ENCODE measurements around the gene SPATS2L.

Gene SPATS2L

DNA sequence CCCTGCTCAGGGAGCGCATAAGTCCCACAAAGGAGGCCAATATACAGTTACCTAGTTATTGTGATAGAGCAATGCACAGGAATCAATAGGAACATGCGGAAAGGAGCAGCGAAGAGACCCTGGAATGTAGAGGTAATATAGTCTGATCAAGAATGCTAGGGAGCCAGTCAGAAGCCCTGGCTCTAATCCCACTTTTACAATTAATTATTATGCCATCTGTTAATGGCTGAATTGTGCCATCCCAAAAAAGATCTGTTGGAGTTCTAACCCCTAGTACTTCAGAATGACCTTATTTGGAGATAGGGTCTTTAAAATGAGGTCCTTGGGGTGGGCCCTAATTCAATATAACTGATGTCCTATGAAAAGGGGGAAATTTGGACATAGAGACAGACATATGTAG, 7.7 kb upstream of the SPATS2L start:
- DNase-seq: no peak

DNA sequence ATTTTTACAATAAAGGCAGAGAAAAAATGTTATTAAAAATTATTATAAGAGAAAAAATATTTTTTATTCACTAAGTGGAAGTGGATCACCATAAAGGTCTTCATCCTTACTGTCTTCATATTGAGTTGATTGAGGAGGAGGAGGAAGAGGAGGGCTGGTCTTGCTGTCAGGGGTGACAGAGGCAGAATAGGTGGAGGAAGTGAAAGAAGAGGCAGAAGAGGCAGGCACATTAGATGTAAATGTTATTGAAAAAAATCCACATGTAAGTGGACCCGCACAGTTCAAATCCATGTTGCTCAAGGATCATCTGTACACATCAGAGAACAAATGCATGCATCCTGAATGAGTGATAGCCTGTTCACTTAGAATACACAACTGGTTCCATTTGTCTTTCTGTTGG, 6.4 kb upstream of the SPATS2L start:
- no peak for DNase-seq

GRCh38 chr2:200300638-200301314, 5.7 kb upstream of the SPATS2L start:
- no peak for DNase-seq

DNA sequence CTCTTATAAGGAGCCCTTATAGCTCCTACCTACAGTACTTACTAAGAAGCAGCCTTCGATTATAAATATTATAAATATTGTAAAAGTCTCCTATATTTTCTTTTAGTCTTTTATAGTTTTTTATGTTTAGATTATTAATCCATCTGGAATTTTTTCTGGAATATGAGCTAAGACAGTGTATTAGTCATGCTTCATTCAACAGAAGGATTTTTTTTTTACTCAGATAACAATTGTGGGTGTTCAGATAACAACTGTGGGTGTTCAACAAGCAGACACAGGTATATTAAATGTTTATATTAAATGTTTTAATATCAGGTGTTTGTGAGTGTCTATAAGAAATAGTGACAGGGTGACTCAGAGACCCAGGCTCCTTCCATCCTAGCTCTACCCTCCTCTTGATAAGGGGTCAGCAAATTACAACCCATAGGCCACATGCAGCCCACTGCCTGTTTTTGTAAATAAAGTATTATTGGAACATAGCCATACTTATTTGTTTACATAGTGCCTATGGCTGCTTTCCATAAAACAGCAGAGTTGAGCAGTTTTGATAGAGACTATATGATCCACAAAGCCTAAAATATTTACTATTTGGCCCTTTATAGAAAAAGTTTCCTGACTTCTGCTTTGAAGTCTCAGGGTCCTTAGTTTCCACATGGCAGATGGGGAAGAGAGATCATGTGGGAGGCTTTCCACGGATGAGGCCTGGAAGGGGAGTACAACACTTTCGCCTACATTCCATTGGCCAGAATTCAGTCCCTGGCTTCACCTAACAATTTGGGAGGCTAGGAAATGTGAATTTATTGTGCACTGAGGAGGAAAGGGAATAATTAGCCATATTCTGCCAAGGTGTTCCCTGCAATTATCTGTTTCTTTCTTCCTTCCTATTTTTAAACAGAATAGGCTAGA, 4.3 kb upstream of the SPATS2L start:
- DNase-seq: no peak

GRCh38 chr2:200302940-200303727, 3.4 kb upstream of the SPATS2L start:
- no peak for DNase-seq

- peak; percentile 27 for DNase-seq
Observed at GRCh38 chr2:200305797-200306195, 697 bp upstream of the SPATS2L start.

DNA sequence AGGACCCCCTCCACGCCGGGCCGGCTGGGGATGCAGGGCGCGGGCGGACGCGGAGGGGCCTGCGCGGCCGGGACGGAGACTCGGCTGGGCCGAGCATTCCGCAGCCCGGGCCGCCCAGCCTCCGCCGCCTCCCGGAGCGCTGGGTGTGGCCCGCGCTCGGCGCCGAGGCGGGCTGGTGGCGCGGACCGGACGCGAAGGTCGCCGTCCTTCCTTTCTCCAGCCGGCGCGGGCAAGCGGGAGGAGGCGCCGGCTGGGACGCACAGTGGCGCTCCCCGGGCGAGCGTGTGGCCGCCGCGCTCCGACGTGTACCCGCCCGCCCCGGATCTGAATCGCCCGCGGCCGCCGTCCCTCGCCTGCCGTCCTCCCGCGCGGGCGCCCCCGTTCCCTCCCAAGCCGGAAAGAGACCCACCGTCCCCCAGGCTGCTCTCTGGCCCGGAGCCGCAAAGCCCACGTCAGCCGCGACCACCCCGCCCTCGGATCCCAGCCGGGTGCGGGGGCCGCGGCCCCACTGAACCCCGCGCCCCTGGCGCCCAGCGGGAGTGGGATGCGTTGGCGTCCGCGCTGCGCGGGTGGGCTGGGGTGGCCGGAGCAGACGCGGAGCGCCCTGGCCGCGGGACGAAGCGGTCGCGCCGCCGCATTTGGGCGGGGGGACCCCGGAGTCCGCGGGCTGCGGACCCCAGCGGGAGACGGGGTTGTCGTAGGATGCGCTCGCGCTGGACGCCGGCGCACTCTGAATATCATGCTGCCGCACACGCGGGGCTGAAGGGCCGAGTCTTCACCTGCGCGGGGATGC, 634 bp downstream of the SPATS2L start:
- peak; percentile 49 for DNase-seq

GRCh38 chr2:200307724-200308545, 1.4 kb downstream of the SPATS2L start:
- DNase-seq: peak; percentile 10

- no peak for DNase-seq
Observed at GRCh38 chr2:200308546-200309295, 2.2 kb downstream of the SPATS2L start.

DNA sequence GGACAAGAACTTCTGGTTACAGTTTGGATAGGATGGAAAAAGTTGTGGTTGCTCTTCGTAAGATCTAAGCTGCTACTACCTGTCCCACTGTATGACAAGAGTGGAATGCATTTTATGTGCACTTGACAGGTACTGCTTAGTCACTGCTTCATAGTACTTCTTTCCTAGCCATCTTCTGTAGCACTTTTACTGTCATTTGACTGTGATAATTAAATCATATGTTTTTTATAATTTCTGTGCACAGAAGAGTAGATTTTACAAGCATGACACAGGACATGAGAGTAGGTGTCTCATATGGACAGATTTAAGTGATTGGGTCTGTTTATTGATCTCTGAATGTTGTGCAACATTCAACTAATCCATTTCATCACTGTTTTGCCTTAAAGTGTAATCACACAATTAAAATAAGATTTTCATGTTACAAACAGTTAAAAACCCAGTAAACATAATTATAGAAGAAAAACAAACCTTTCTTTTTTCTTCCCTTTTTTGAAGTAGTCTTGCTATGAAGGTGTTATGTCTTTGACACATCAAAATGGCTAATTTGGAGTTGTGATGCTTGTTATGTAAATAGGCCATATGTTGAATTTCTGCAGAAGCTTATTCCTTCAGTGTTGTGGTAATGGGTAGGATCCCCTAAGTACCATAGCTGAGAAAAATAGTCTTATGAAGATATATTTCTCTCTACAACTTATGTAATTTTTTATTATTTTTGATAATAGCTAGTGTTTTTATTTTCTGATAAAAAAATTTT, 3.0 kb downstream of the SPATS2L start:
- no peak for DNase-seq

GRCh38 chr2:200310545-200310971, 4.1 kb downstream of the SPATS2L start:
- DNase-seq: no peak

GRCh38 chr2:200311139-200311538, 4.6 kb downstream of the SPATS2L start:
- no peak for DNase-seq

DNA sequence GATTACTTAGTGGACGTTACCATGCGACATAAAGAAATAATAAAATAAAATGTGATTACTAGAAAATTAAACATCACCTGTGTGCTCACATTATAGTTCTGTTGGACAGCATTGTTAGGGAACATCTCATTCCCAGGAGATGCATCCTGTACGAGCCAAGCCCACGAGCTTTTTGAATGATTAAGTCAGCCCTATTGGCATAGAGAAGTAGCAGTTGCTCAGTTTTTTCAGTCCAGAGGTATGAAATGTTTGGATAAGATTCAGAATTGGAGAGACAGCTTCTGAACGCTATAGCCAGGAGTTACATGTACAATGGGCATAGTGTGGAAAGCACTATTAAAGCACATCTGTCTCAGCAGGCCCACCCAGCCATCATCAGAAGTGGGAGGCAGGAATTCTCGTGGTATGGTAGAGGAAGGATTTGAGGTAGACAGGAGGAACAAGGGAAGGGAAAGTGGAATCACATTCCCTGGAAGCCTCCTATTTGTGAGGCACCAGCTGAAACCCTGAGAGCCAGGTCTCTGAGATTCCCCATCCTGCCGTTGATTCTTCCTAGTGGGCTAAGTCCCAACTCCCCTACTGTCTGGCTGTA, 8.6 kb downstream of the SPATS2L start:
- DNase-seq: no peak

DNA sequence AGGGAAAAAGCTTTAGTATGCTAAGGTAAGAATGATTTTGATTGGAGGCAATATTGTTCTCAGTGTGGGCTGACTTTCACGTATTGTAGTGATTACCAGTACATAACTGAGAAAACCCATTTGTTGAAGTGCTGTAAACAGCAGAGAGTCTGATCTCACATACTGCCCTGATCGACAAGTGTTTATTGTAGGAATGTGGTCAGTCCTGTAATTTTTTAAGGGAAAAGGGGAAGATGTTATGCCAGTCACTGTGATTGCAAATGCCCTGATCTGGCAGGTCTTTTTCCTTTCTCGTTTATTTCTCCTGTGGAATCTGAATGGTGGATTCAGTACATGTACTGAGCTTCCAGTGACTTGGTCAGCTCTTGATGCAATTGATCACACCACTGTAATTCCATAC, 11.5 kb downstream of the SPATS2L start:
- DNase-seq: no peak

- no peak for DNase-seq
Observed at GRCh38 chr2:200318940-200319435, 12.5 kb downstream of the SPATS2L start.

GRCh38 chr2:200319548-200320337, 13.2 kb downstream of the SPATS2L start:
- no peak for DNase-seq

DNA sequence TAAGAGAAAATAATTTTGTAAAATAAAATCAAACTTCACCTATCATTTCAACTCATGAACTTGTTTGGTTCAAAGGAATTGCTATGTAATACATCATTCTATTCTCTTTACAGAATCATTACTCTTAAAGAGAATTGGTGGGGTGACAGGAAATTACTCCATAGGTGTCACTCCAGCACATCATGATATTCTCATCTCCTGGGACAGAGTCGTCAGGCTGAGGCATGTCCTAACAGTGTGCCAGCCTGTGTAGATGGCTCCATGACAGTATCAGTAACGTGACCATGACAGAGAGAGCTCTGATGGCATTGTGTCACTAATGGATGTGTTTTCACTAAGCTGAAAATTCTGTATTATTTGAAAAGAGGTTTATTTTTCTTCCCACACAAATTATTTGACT, 13.9 kb downstream of the SPATS2L start:
- no peak for DNase-seq

DNA sequence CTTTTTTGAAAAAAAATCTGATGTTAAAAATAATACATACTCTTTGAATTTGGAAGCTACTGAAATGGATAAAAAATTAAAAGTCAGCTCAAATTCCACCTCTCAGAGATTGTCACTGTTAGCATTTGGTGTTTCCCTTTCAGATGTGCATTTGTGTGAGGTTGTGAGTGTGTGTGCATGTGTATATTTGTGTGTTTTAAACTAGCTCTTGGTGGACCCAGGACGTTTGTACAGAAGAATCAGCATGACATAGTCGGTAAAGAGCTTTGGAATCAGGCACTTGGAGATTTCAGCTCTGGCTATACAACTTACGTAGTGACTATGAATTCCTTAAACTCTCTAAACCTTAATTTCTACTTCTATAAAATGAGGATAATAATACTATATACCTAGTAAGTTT, 14.5 kb downstream of the SPATS2L start:
- no peak for DNase-seq
